ENCODE data around the gene OR1E2.
"Not testable (repeated sequence)": the region's sequence is repeated elsewhere in the genome, so short reads cannot be mapped to it uniquely, and the experiment has no call there.

OR1E2 gene

GRCh38 chr17:3433741-3434140 lies at the start of gene OR1E2:
Gene OR1E2 (minus strand): TSS chr17:3433841. CDS start chr17:3433841, 0 bp downstream.
- Mint-ChIP-seq H3K27me3 (peaks cover 12% of the 10 kb centered on the region), H3K4me1 (peaks cover 5% of the 10 kb centered on the region)

GRCh38 chr17:3482852-3483251 lies 49.2 kb upstream of the OR1E2 start:
- no peak for ATAC-seq (ENCODE audit: low read depth)
- peaks cover 17% of the 10 kb centered on the region for H3K27me3 Mint-ChIP-seq
- peaks cover 1% of the 10 kb centered on the region for H3K9me3 Mint-ChIP-seq

More at GRCh38 chr17:3433741-3434140, at the start of gene OR1E2:
- ATAC-seq (ENCODE audit: low read depth) (no peak), DNase-seq (ENCODE audit: low spot score in 2 of 2) (no peak)
- H3K36me3 Mint-ChIP-seq = no peaks in the 10 kb centered on the region
- H3K27ac Mint-ChIP-seq = no peak within 1 kb of the TSS
- peaks cover 7% of the 10 kb centered on the region for H3K9me3 Mint-ChIP-seq
- no peak within 1 kb of the TSS for H3K4me3 Mint-ChIP-seq

GRCh38 chr17:3479988-3480387 lies 46.3 kb upstream of the OR1E2 start:
- DNase-seq (ENCODE audit: low spot score in 2 of 2) (no peak), ATAC-seq (ENCODE audit: low read depth) (no peak)
- Mint-ChIP-seq H3K36me3 (no peaks in the 10 kb centered on the region), H3K27ac (no peak overlapping the region), H3K27me3 (peaks cover 11% of the 10 kb centered on the region), H3K9me3 (peaks cover 1% of the 10 kb centered on the region), H3K4me1 (peaks cover 5% of the 10 kb centered on the region), H3K4me3 (no peak overlapping the region)

More at GRCh38 chr17:3482852-3483251, 49.2 kb upstream of the OR1E2 start:
- no peak for DNase-seq (ENCODE audit: low spot score in 2 of 2)
- Mint-ChIP-seq H3K27ac (no peak overlapping the region), H3K36me3 (no peaks in the 10 kb centered on the region), H3K4me3 (no peak overlapping the region), H3K4me1 (no peaks in the 10 kb centered on the region)

GRCh38 chr17:3475812-3476610 lies 42.4 kb upstream of the OR1E2 start, which contains the start of gene ASPA:
Gene ASPA (plus strand): TSS chr17:3475997. CDS start chr17:3476160, 163 bp downstream.
- Mint-ChIP-seq H3K27me3 (peaks cover 3% of the 10 kb centered on the region), H3K4me1 (peaks cover 5% of the 10 kb centered on the region), H3K9me3 (no peaks in the 10 kb centered on the region), H3K36me3 (no peaks in the 10 kb centered on the region), H3K4me3 (peak within 1 kb of the TSS; percentile 68), H3K27ac (no peak within 1 kb of the TSS)
- ATAC-seq (ENCODE audit: low read depth) (no peak), DNase-seq (ENCODE audit: low spot score in 2 of 2) (no peak)

GRCh38 chr17:3475251-3475685 lies 41.6 kb upstream of the OR1E2 start:
- no peak for ATAC-seq (ENCODE audit: low read depth)
- no peak for DNase-seq (ENCODE audit: low spot score in 2 of 2)
- Mint-ChIP-seq H3K4me3 (no peak overlapping the region), H3K27ac (no peak overlapping the region), H3K36me3 (no peaks in the 10 kb centered on the region), H3K27me3 (peaks cover 3% of the 10 kb centered on the region), H3K4me1 (peaks cover 5% of the 10 kb centered on the region), H3K9me3 (no peaks in the 10 kb centered on the region)

- peaks cover 2% of the 10 kb centered on the region for H3K27me3 Mint-ChIP-seq
- no peaks in the 10 kb centered on the region for H3K36me3 Mint-ChIP-seq
- H3K27ac Mint-ChIP-seq = no peak overlapping the region
- H3K9me3 Mint-ChIP-seq = no peaks in the 10 kb centered on the region
- peaks cover 5% of the 10 kb centered on the region for H3K4me1 Mint-ChIP-seq
- no peak overlapping the region for H3K4me3 Mint-ChIP-seq
- no peak for DNase-seq (ENCODE audit: low spot score in 2 of 2)
- ATAC-seq (ENCODE audit: low read depth) = no peak
Observed at GRCh38 chr17:3474212-3474611, 40.6 kb upstream of the OR1E2 start.

- no peak overlapping the region for H3K4me3 Mint-ChIP-seq
- no peak overlapping the region for H3K27ac Mint-ChIP-seq
- peaks cover 3% of the 10 kb centered on the region for H3K27me3 Mint-ChIP-seq
- DNase-seq (ENCODE audit: low spot score in 2 of 2) = no peak
- no peaks in the 10 kb centered on the region for H3K9me3 Mint-ChIP-seq
- peaks cover 5% of the 10 kb centered on the region for H3K4me1 Mint-ChIP-seq
- ATAC-seq (ENCODE audit: low read depth) = no peak
- no peaks in the 10 kb centered on the region for H3K36me3 Mint-ChIP-seq
Observed at GRCh38 chr17:3472137-3472536, 38.5 kb upstream of the OR1E2 start.

- H3K4me1 Mint-ChIP-seq = peaks cover 5% of the 10 kb centered on the region
- ATAC-seq (ENCODE audit: low read depth) (no peak), DNase-seq (ENCODE audit: low spot score in 2 of 2) (no peak)
- H3K27ac Mint-ChIP-seq = no peak within 1 kb of the TSS
- H3K27me3 Mint-ChIP-seq = peaks cover 3% of the 10 kb centered on the region
- no peaks in the 10 kb centered on the region for H3K36me3 Mint-ChIP-seq
- H3K4me3 Mint-ChIP-seq = no peak within 1 kb of the TSS
- no peaks in the 10 kb centered on the region for H3K9me3 Mint-ChIP-seq
Observed at GRCh38 chr17:3471599-3471998, 38.0 kb upstream of the OR1E2 start, which contains the start of gene SPATA22. Gene SPATA22 (minus strand): TSS chr17:3471819. CDS start chr17:3469325, 2,494 bp downstream.

- no peak overlapping the region for H3K4me3 Mint-ChIP-seq
- DNase-seq (ENCODE audit: low spot score in 2 of 2) (no peak), ATAC-seq (ENCODE audit: low read depth) (no peak)
- peaks cover 3% of the 10 kb centered on the region for H3K27me3 Mint-ChIP-seq
- no peaks in the 10 kb centered on the region for H3K36me3 Mint-ChIP-seq
- H3K27ac Mint-ChIP-seq = no peak overlapping the region
- H3K9me3 Mint-ChIP-seq = no peaks in the 10 kb centered on the region
- no peaks in the 10 kb centered on the region for H3K4me1 Mint-ChIP-seq
Observed at GRCh38 chr17:3469529-3469928, 35.9 kb upstream of the OR1E2 start.

GRCh38 chr17:3466355-3466754 lies 32.7 kb upstream of the OR1E2 start:
- H3K4me1 Mint-ChIP-seq; DNase-seq (ENCODE audit: low spot score in 2 of 2); ATAC-seq (ENCODE audit: low read depth); H3K36me3 Mint-ChIP-seq; H3K4me3 Mint-ChIP-seq; H3K27ac Mint-ChIP-seq; H3K9me3 Mint-ChIP-seq; H3K27me3 Mint-ChIP-seq: not testable (repeated sequence)

- no peaks in the 10 kb centered on the region for H3K9me3 Mint-ChIP-seq
- H3K27ac Mint-ChIP-seq = no peak overlapping the region
- H3K4me3 Mint-ChIP-seq = no peak overlapping the region
Observed at GRCh38 chr17:3448059-3448665, 14.5 kb upstream of the OR1E2 start.

GRCh38 chr17:3447625-3448024 lies 14.0 kb upstream of the OR1E2 start:
- DNase-seq (ENCODE audit: low spot score in 2 of 2) (no peak), ATAC-seq (ENCODE audit: low read depth) (no peak)
- Mint-ChIP-seq H3K4me1 (peaks cover under 1% of the 10 kb centered on the region), H3K4me3 (no peak overlapping the region), H3K27ac (no peak overlapping the region), H3K9me3 (no peaks in the 10 kb centered on the region), H3K36me3 (no peaks in the 10 kb centered on the region), H3K27me3 (peaks cover 7% of the 10 kb centered on the region)

More at GRCh38 chr17:3448059-3448665, 14.5 kb upstream of the OR1E2 start:
- H3K4me1 Mint-ChIP-seq = no peaks in the 10 kb centered on the region
- ATAC-seq (ENCODE audit: low read depth) (no peak), DNase-seq (ENCODE audit: low spot score in 2 of 2) (no peak)
- H3K36me3 Mint-ChIP-seq = no peaks in the 10 kb centered on the region
- peaks cover 6% of the 10 kb centered on the region for H3K27me3 Mint-ChIP-seq

GRCh38 chr17:3440451-3440850 lies 6.8 kb upstream of the OR1E2 start:
- Mint-ChIP-seq H3K9me3 (no peaks in the 10 kb centered on the region), H3K4me1 (peaks cover 4% of the 10 kb centered on the region), H3K36me3 (no peaks in the 10 kb centered on the region), H3K27me3 (peaks cover 6% of the 10 kb centered on the region), H3K4me3 (no peak overlapping the region), H3K27ac (no peak overlapping the region)
- ATAC-seq (ENCODE audit: low read depth) (no peak), DNase-seq (ENCODE audit: low spot score in 2 of 2) (no peak)

- H3K4me3 Mint-ChIP-seq = no peak overlapping the region
- no peak for ATAC-seq (ENCODE audit: low read depth)
- DNase-seq (ENCODE audit: low spot score in 2 of 2) = no peak
- H3K27ac Mint-ChIP-seq = no peak overlapping the region
- H3K4me1 Mint-ChIP-seq = peaks cover 5% of the 10 kb centered on the region
- no peaks in the 10 kb centered on the region for H3K36me3 Mint-ChIP-seq
- H3K9me3 Mint-ChIP-seq = no peaks in the 10 kb centered on the region
- H3K27me3 Mint-ChIP-seq = peaks cover 9% of the 10 kb centered on the region
Observed at GRCh38 chr17:3438368-3438767, 4.7 kb upstream of the OR1E2 start.

Measured in memory B cell (primary cell).